HG03575 (cell line): ENCODE data around the gene ABLIM2.

Experiments used
- ATAC-seq: cut with Tn5 transposase; IDR thresholded peaks from one replicate; pipeline ENCODE4 v1.9.1; 2021; ENCODE audit not compliant: unreplicated experiment, insufficient number of reproducible peaks, low FRiP score; ENCODE audit errors: extremely low read depth

Gene ABLIM2

DNA sequence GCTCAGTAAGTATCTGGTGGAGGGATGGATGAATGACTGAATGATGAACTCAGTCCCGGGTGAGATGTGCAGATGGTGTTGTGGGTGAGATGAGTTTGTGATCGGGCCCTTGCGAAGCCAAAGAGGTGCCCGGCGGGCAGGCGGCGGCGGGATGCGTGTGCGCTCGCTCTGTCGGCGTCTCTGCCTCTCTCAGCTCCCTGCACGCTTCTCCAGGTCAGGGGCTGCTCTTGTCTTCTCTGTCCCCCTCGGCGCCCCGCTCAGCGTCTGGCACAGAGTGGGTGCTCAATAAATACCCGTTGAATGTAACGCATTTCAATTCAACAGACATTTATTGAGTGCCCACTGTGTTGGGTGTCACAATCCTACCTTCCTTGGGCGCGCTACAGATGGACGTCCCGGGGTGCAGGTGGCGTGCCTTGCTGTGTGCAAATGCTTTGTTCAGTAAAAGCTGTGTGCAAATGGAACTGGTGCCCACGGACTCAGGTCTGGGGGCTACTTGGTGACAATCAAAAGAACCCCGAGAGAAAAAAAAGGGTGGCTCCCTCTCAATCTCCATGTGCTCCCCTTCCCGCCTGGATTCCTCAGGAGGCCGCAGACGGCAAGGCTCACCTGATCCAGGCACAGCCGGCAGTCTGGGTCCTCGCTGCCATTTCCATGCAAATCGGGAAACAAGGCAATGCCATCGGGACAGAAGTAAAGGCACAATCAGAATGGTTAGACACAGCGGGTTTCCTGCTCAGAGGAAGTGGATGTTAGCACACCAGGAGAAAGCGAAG, 153.4 kb downstream of the ABLIM2 start:
- ATAC-seq, result no peak

DNA sequence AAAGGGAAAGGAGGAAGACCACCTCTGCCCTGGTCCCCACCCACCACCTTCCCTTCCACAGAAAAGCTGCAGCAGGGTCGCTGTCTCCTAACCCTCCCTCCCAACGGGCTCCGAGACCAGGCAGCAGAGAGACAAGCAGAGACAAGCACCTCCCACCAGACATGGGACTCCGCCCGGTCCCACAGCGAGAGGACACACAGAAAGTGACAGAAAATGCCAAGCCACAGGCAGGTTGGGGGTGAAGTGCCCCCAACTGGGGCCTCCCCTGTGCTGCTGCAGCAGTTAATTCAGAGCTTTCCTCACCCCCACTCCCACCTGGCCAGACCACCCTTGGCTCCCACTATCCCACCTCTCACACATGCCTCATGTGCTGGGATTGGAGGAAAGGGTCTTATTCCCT, 154.5 kb downstream of the ABLIM2 start:
- ATAC-seq, result no peak

GRCh38 chr4:8002525-8003309, 155.9 kb downstream of the ABLIM2 start:
- no peak for ATAC-seq

DNA sequence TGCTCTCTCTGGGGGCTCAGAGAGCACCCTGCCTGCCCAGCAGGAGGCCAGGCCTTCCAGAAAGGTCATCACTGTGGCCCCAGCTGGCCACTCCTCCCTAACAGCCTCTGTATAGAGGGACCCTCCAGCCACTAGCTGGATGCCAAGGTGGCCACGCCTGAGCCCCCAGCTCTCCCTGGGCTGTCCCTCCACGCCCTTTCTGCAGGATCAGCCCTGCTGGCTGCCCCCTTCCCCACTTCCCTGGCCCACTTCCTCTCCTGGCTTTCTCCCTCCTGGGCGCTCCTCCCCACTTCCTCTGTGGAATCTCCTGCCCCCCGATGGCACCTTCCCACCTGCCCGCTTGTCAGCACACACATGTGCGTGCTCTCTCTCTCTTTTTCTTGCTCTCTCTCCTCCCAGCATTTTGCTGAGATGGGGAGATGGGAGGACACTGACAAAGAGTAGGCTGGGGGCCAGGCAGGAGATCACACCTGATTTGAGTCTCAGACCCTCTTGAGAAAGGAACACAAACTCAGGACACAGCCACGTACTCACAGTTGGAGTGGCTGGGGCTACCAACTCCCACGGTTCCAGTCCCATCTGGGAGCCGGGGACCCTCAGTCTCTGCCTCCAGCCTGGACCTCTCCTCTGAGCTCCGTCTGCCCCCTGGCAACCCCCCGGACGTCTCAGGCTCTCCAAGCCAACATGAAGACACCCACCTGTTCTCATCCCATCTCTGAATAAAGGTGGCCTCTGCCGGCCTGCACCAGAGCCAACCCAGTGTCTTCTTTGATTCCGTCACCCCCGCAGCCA, 156.9 kb downstream of the ABLIM2 start:
- ATAC-seq, result no peak

- no peak for ATAC-seq
Observed at GRCh38 chr4:8000721-8001491, 157.7 kb downstream of the ABLIM2 start.

DNA sequence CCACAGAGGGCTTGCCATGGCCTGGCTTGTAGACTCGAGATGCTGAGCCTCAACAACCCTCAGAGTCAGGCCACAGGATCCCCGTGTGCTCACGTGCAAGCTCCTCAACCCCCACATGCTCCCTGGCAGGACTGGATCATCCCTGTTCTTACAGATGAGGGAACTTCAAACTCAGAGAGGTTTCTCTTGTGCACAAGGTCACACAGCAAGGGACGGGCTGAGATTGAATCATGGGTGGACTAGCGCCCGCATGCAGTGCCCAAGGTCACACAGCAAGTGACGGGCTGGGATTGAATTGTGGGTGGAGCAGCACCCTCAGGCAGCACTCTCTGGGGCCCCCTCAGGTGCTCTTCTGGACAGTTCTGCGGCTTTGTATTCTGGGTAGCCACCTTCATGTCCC, 158.4 kb downstream of the ABLIM2 start:
- ATAC-seq, result no peak

DNA sequence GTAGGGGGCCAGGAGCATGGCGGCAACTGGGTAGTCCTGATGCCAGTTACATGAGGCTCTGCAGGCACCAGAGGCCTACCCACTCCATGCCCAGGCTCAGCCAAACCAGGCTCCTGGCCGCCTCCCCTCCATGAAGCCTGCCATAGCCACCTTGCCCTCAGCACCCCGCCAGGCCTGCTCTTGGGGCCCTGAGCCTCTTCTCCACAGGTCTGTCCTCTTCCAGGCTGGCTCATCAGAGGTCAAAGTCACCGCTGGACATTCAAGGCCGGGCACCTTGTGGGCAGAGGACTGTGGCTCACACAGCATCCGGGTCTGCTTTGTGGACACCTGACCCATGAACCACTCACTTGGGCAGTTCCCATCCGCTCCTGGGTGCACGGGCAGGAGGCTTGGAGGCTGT, 158.9 kb downstream of the ABLIM2 start:
- ATAC-seq, result no peak

- ATAC-seq, result no peak
Observed at GRCh38 chr4:7999279-7999678, 159.3 kb downstream of the ABLIM2 start.

- no peak for ATAC-seq
Observed at GRCh38 chr4:7998447-7998846, 160.2 kb downstream of the ABLIM2 start.

DNA sequence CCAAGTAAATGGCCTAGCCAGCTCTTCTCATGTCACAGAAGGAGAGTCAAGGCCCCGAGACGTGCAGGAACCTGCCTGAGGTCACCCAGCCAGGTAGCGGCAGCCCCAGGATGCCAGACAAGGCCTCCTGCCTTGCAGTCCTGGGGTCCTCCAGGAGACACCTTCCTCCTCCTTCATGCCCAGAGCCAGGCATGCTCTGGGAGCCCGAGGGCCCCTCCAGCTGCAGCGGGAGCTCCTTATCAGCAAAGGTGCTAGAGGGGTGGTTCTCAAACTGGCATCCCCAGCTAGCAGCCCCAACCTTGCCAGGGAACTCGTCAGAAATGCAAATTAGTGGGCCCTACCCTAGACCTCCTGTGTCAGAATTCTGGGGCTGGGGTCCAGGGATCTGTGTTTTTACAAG, 162.7 kb downstream of the ABLIM2 start:
- no peak for ATAC-seq

DNA sequence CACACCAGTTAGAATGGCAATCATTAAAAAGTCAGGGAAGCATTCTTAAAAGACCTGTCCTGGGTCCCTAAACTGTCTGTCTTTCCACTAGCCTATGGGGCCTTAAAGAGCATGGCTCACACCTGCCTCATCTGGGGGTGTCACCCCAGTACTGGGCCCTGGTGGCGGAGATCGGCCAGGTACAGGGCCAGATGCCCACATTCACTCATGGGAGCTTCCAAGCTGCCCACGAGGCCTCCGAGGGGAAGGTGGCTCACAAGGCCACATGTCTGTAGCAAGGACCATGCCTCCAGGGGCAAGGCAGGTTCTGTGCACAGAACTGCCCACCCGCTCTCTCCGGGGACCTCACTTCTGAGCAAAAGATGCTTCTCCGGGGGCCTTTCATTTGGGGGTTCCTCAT, 163.5 kb downstream of the ABLIM2 start:
- no peak for ATAC-seq

DNA sequence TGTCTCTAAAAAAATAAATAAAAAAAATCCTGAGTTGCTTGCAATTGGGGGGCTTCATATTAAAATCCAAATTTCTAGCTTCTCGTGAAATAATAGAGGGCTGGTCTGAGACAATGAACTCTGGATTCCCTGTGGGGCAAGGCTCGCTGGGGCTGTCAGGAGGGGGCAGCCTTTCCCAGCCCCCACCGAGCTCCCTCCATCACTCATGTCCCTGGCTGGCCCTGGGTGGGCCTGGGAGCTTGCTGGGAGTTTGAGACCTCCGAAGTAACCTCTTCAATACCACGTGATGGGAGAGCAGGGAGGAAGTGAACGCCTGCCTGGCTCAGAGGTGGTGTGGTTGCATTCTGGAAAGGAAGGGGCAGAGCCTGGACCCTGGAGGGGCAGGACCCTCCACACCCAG, 164.9 kb downstream of the ABLIM2 start:
- no peak for ATAC-seq

DNA sequence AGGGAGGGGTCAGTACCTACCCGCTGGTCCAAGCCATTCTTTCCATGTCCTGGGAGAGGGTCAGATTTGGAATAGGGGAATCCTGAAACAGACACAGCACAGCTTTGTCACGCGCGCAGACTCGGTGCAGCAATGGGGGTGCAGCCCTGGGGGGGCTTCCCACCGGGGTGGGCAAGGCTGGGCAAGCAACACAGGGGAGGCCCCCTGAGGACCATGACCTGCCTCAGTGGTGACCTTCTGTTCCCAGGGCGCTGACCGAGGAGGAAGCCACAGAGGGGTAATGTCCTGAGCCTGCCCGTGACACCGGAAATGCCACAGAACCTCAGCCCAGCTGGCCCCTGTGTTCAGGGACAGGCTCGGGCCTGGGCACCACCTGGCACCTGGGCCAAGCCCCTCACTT, 165.8 kb downstream of the ABLIM2 start:
- no peak for ATAC-seq

GRCh38 chr4:7990807-7991459, 167.7 kb downstream of the ABLIM2 start:
- ATAC-seq, result no peak

GRCh38 chr4:7989654-7990053, 169.0 kb downstream of the ABLIM2 start:
- ATAC-seq, result no peak

- no peak for ATAC-seq
Observed at GRCh38 chr4:7988437-7988836, 170.2 kb downstream of the ABLIM2 start.

GRCh38 chr4:7987148-7987989, 171.2 kb downstream of the ABLIM2 start:
- no peak for ATAC-seq
